HEK293T (cell line): ENCODE results near the gene CYGB.

Experiments used
- BHLHE40 ChIP-seq: fragments of 450-650 bp; IDR thresholded peaks from 2 replicates; pipeline ENCODE4 v1.6.1; 2016; ENCODE audit warnings: mild to moderate bottlenecking, moderate library complexity, borderline replicate concordance
- L3MBTL2 ChIP-seq: fragments of 450-650 bp; conservative IDR thresholded peaks from 2 replicates; pipeline ENCODE4 v1.6.1; 2016; ENCODE audit warnings: mild to moderate bottlenecking
- ZNF384 ChIP-seq: fragments of 450-650 bp; IDR thresholded peaks from 2 replicates; pipeline ENCODE4 v1.6.1; 2016

GRCh38 chr17:76500074-76500746 lies 37.3 kb downstream of the CYGB start:
- TF ChIP-seq BHLHE40 (no peak), L3MBTL2 (no peak), ZNF384 (no peak)
